A673 (cell line): ENCODE results near the gene STAT5B. TPM values are rescaled to one million over a fixed set of nuclear protein-coding genes. Genes with fewer than 3 reads are reported as not detected.

Experiments
- BruUV-seq: library from RNA; stranded (reverse); fragments of 400-500 nt; replicated peaks from 2 replicates; lab custom pipeline; 2021; lab: Mats Ljungman, UMichigan
- CTCF ChIA-PET: fragments of 300-600 bp; sonication (Branson Sonifier 250); formaldehyde crosslinking; loops from one replicate; lab custom pipeline; 2022; ENCODE audit warnings: antibody characterized with exemption; lab: Charles Lee
- POLR2A ChIA-PET: fragments of 300-600 bp; sonication (Branson Sonifier 250); formaldehyde crosslinking; loops from one replicate; lab custom pipeline; 2022; ENCODE audit warnings: antibody characterized with exemption; ENCODE audit not compliant: low non-redundant PET; lab: Charles Lee
- DNase-seq: peaks from one replicate; pipeline ENCODE4 v3.0.0-alpha.2; 2015; ENCODE audit warnings: low spot score
- H3K27ac ChIP-seq: fragments of 200-600 bp; sonication (generic); 2 replicates; pipeline ENCODE4 v1.5.1; 2016; ENCODE audit warnings: mixed run types, low read depth, mild to moderate bottlenecking, mixed read lengths, antibody characterized with exemption, low read length; ENCODE audit not compliant: poor library complexity, severe bottlenecking
- H3K27me3 ChIP-seq: fragments of 200-600 bp; sonication (generic); replicated peaks from 2 replicates; pipeline ENCODE4 v1.6.1; 2017; ENCODE audit warnings: mixed run types, low read depth, mild to moderate bottlenecking, mixed read lengths, antibody characterized with exemption, low read length; ENCODE audit not compliant: insufficient read depth, poor library complexity
- H3K36me3 ChIP-seq: fragments of 200-600 bp; sonication (generic); 2 replicates; pipeline ENCODE4 v1.6.1; 2016; ENCODE audit warnings: mixed run types, mild to moderate bottlenecking, mixed read lengths, antibody characterized with exemption, low read length; ENCODE audit not compliant: insufficient read depth, poor library complexity, severe bottlenecking
- H3K4me1 ChIP-seq: fragments of 200-600 bp; sonication (generic); 2 replicates; pipeline ENCODE4 v1.6.1; 2017; ENCODE audit warnings: mixed run types, mild to moderate bottlenecking, mixed read lengths, antibody characterized with exemption, low read length; ENCODE audit not compliant: insufficient read depth, poor library complexity, severe bottlenecking
- H3K4me3 ChIP-seq: fragments of 200-600 bp; sonication (generic); 2 replicates; pipeline ENCODE4 v1.5.1; 2016; ENCODE audit warnings: low read depth, mixed run types, mild to moderate bottlenecking, mixed read lengths, low read length; ENCODE audit not compliant: poor library complexity, severe bottlenecking
- H3K9me3 ChIP-seq: fragments of 200-600 bp; sonication (generic); 2 replicates; pipeline ENCODE4 v1.6.1; 2016; ENCODE audit warnings: mixed run types, low read depth, mild to moderate bottlenecking, mixed read lengths, antibody characterized with exemption, low read length; ENCODE audit not compliant: poor library complexity, severe bottlenecking
- CTCF ChIP-seq: fragments of 300-800, 200-600 bp; sonication (generic); conservative IDR thresholded peaks from 2 replicates; pipeline ENCODE4 v1.5.1; 2017; ENCODE audit warnings: low read depth, mild to moderate bottlenecking, antibody characterized with exemption, low read length, moderate library complexity, mixed read lengths
- EZH2 ChIP-seq: fragments of 200-600 bp; sonication (generic); IDR thresholded peaks from 2 replicates; pipeline ENCODE4 v1.6.1; 2017; ENCODE audit warnings: borderline replicate concordance, low read depth, mild to moderate bottlenecking, mixed read lengths, antibody characterized with exemption, low read length; ENCODE audit not compliant: poor library complexity, severe bottlenecking
- intact Hi-C: fragments of 100-400 bp; cut with micrococcal nuclease; formaldehyde crosslinking; loops from one replicate; pipeline ENCODE4 v1.10.0; 2022; ENCODE audit not compliant: unreplicated experiment
- total RNA-seq: library from RNA; stranded (reverse); gene quantifications from 2 replicates; pipeline ENCODE4 v1.2.3, GENCODE V29; 2021

Gene STAT5B
- total RNA-seq, 1 experiment from 2014 or later = 11.2 TPM

DNA sequence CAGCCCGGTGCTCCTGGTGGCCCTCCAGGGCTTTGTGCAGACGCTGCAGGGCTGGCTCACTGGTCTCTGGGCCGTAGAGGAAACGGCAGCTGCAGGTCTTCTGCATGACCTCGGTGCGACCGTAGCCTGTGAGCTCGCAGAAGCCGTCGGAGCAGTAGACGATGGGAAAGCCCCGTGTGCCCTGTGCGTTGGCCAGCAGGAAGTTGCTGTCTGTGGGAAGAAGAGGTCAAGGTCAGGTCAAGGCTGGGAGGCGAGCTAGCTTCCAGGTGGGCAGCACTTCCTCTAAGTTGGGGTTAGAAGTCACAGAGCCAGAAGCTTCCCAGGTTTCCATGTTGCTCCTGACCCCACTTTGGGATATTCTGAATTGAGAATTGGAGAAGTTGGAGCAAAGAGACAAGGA, 97.4 kb downstream of the STAT5B start:
- no peaks in the 10 kb centered on the region for H3K9me3 ChIP-seq
- POLR2A ChIA-PET = no interaction called here
- CTCF ChIA-PET = no interaction called here

GRCh38 chr17:42177684-42178083, 98.5 kb downstream of the STAT5B start:
- no peak for DNase-seq
- no peak overlapping the region for H3K27ac ChIP-seq
- no peaks in the 10 kb centered on the region for H3K9me3 ChIP-seq
- H3K4me1 ChIP-seq = no peaks in the 10 kb centered on the region
- H3K36me3 ChIP-seq = no peaks in the 10 kb centered on the region
- POLR2A ChIA-PET = no interaction called here
- no peaks in the 10 kb centered on the region for H3K27me3 ChIP-seq
- TF ChIP-seq CTCF (no peak), EZH2 (no peak)
- H3K4me3 ChIP-seq = no peak overlapping the region
- intact Hi-C loops = no loop called here
- no TSS peak for BruUV-seq
- CTCF ChIA-PET = no interaction called here

More for the DNA sequence above, 97.4 kb downstream of the STAT5B start:
- Histone ChIP-seq H3K27ac (no peak overlapping the region), H3K4me1 (peaks cover 4% of the 10 kb centered on the region), H3K4me3 (no peak overlapping the region), H3K27me3 (no peaks in the 10 kb centered on the region), H3K36me3 (no peaks in the 10 kb centered on the region)
- intact Hi-C loops = no loop called here
- TF ChIP-seq CTCF = no peak
- TF ChIP-seq EZH2 = no peak
- BruUV-seq = no TSS peak
- no peak for DNase-seq

DNA sequence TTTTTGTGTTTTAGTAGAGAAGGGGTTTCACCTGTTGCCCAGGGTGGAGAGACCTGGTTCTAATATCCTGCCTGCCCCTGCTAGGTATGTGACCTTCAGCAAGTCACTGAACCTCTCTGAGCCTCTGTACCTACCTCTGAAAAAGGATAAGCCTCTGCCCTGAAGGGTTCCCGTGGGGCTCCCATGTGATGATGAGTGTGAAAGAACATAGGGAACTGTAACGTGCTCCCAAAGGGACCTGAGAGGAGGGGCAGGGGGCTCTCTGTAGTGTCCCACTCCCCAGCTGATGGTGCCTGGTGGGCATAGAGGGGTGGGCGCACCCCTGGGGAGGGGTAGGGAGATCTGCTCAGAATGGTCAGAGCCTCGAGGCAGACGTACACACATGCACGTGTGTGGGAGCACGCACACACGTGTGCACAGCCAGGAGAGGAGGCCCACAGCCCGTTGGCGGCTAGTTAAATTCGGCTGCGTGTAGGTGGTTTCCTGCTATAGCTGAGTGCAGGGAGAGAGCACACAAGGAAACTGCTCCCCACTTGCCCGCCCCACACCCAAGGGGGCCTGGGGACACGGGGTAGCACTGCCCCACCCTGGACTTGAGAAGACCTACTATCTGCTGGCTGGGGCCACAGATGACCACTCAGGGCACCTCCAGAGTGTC, 101.9 kb downstream of the STAT5B start:
- ChIA-PET POLR2A (no interaction called here), CTCF (no interaction called here)
- DNase-seq = no peak
- no peaks in the 10 kb centered on the region for H3K27me3 ChIP-seq
- intact Hi-C loops = no loop called here
- no peak overlapping the region for H3K4me3 ChIP-seq
- BruUV-seq = no TSS peak
- no peaks in the 10 kb centered on the region for H3K9me3 ChIP-seq
- TF ChIP-seq CTCF (no peak), EZH2 (no peak)
- no peak overlapping the region for H3K27ac ChIP-seq
- H3K4me1 ChIP-seq = no peaks in the 10 kb centered on the region
- H3K36me3 ChIP-seq = no peaks in the 10 kb centered on the region
